Panc1 (cell line): ENCODE measurements around the gene AGTR1. TPM values are rescaled to one million over a fixed set of nuclear protein-coding genes. Genes with fewer than 3 reads are reported as not detected.

ENCODE experiments used
- ATAC-seq: fragments of 200-7000 bp; cut with Tn5 transposase; 2 replicates; pipeline ENCODE4 v1.9.1; 2020; ENCODE audit warnings: mild to moderate bottlenecking, moderate library complexity
- BruUV-seq: library from RNA; stranded (reverse); fragments of 400-500 nt; replicated peaks from 2 replicates; lab custom pipeline; 2021; lab: Mats Ljungman, UMichigan
- CTCF ChIA-PET: fragments of 300-600 bp; sonication (Branson Sonifier 250); formaldehyde crosslinking; loops from one replicate; lab custom pipeline; 2022; ENCODE audit warnings: antibody characterized with exemption; lab: Charles Lee
- POLR2A ChIA-PET: fragments of 300-600 bp; sonication (Branson Sonifier 250); formaldehyde crosslinking; loops from one replicate; lab custom pipeline; 2022; ENCODE audit warnings: antibody characterized with exemption; lab: Charles Lee
- DNase-seq: peaks from one replicate; pipeline ENCODE4 v3.0.0-alpha.2; 2010; ENCODE audit warnings: low read depth, low spot score
- H3K27ac ChIP-seq: 2 replicates; pipeline ENCODE4 v1.5.1; 2011; ENCODE audit warnings: mild to moderate bottlenecking, low read length, inconsistent platforms
- H3K27me3 ChIP-seq: fragments of 200-500 bp; sonication (Bioruptor generic); 2 replicates; pipeline ENCODE4 v1.6.0; 2014; ENCODE audit warnings: low read length, inconsistent platforms; ENCODE audit not compliant: control insufficient read depth, insufficient read depth
- H3K36me3 ChIP-seq: fragments of 200-500 bp; sonication (Bioruptor generic); 2 replicates; pipeline ENCODE4 v1.5.1; 2014; ENCODE audit warnings: inconsistent platforms, mild to moderate bottlenecking, low read length, moderate library complexity; ENCODE audit not compliant: control insufficient read depth, insufficient read depth
- H3K4me1 ChIP-seq: 2 replicates; pipeline ENCODE4 v1.5.1; 2011; ENCODE audit warnings: inconsistent platforms, mild to moderate bottlenecking, low read length, moderate library complexity; ENCODE audit not compliant: control insufficient read depth, insufficient read depth
- H3K4me3 ChIP-seq, 2 experiments: 2 replicates each; pipeline ENCODE4 v1.5.1; 2011 to 2012; ENCODE audit warnings: low read depth in 2 of 2, low read length in 2 of 2, mild to moderate bottlenecking in 2 of 2, inconsistent platforms in 1 of 2, moderate library complexity in 1 of 2
- H3K9me3 ChIP-seq: fragments of 200-500 bp; sonication (Bioruptor generic); 2 replicates; pipeline ENCODE4 v1.5.1; 2014; ENCODE audit warnings: low read depth, mild to moderate bottlenecking, inconsistent platforms, low read length, moderate library complexity; ENCODE audit not compliant: control insufficient read depth, insufficient read depth
- CTCF ChIP-seq: fragments of 450-650 bp; IDR thresholded peaks from 2 replicates; pipeline ENCODE4 v1.5.1; 2017; ENCODE audit warnings: mild to moderate bottlenecking
- POLR2AphosphoS5 ChIP-seq: IDR thresholded peaks from 2 replicates; pipeline ENCODE4 v1.6.1; 2012; ENCODE audit warnings: mild to moderate bottlenecking, low read depth, low read length, moderate library complexity
- REST ChIP-seq, 2 experiments: IDR thresholded peaks; 2 replicates each; pipeline ENCODE4 v1.6.1; 2011 to 2012; ENCODE audit warnings: low read depth in 2 of 2, control low read depth in 1 of 2, low read length in 1 of 2, mild to moderate bottlenecking in 1 of 2, moderate library complexity in 1 of 2; ENCODE audit not compliant: insufficient read depth in 1 of 2
- SIN3A ChIP-seq: IDR thresholded peaks from 2 replicates; pipeline ENCODE4 v1.6.1; 2012; ENCODE audit warnings: low read depth, mild to moderate bottlenecking, low read length, moderate library complexity, borderline replicate concordance; ENCODE audit not compliant: insufficient read depth
- TCF7L2 ChIP-seq: IDR thresholded peaks from 2 replicates; pipeline ENCODE4 v1.6.1; 2011; ENCODE audit warnings: mild to moderate bottlenecking, low read depth, low read length, inconsistent platforms
- in situ Hi-C: cut with HindIII; loops from 2 replicates; pipeline ENCODE4 v1.10.0; 2016; ENCODE audit warnings: low sequenced_read_pairs, low pct_unique_long_range_greater_than_20kb
- intact Hi-C: fragments of 100-400 bp; cut with micrococcal nuclease; formaldehyde crosslinking; loops from one replicate; pipeline ENCODE4 v1.10.0; 2022; ENCODE audit not compliant: unreplicated experiment
- total RNA-seq: library from RNA; stranded (reverse); gene quantifications from one replicate; pipeline ENCODE4 v1.2.1, GENCODE V29; 2021; ENCODE audit not compliant: unreplicated experiment

The AGTR1 gene
- total RNA-seq, 1 experiment from 2014 or later = 0.28 TPM

DNA sequence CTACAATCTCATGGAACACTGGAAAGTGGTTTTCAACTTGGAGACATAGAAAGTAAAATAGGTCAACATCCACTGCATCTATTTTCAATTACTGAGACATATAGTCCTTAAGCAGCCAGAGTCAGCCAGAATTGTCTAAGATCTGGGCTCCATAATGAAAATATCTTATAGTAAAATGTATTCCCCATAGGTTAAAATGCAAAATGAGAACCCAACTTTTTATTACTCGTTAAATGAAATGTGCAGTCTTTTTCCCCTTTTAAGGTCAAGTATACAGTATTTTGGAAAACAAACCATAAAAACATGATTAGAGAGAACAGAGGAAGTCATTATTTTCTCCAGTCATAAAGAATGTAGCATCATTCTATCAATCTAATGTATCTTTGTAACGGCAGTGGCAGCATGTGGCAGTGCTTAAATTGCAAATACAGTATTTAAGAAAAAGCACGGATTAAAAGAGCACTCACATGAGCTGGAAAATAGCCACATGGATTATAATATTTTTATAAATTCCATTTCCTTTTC lies 65.5 kb downstream of the AGTR1 start:
- Histone ChIP-seq H3K27me3 (peaks cover 7% of the 10 kb centered on the region), H3K36me3 (no peaks in the 10 kb centered on the region), H3K4me1 (no peaks in the 10 kb centered on the region), H3K9me3 (no peaks in the 10 kb centered on the region), H3K4me3 (no peak overlapping the region), H3K27ac (no peak overlapping the region)
- in situ Hi-C loops (no loop called here), intact Hi-C loops (no loop called here)
- ATAC-seq = no peak
- BruUV-seq = no TSS peak
- TF ChIP-seq CTCF = no peak
- TF ChIP-seq REST (IDR thresholded peaks at IDR 0.05; ENCODE audit: insufficient read depth in 1 of 2, low read depth in 2 of 2, low read length in 1 of 2) = no peak
- no peak for TF ChIP-seq TCF7L2
- TF ChIP-seq SIN3A = no peak
- no peak for TF ChIP-seq POLR2AphosphoS5
- no peak for DNase-seq
- CTCF ChIA-PET = no interaction called here
- POLR2A ChIA-PET = no interaction called here

- DNase-seq (no peak), ATAC-seq (no peak)
- no peak overlapping the region for H3K4me3 ChIP-seq
- no peak for TF ChIP-seq CTCF
- ChIA-PET CTCF (no interaction called here), POLR2A (no interaction called here)
- intact Hi-C loops (no loop called here), in situ Hi-C loops (no loop called here)
- no peaks in the 10 kb centered on the region for H3K4me1 ChIP-seq
- BruUV-seq = no TSS peak
- H3K27me3 ChIP-seq = peaks cover 4% of the 10 kb centered on the region
- H3K36me3 ChIP-seq = no peaks in the 10 kb centered on the region
- no peak overlapping the region for H3K27ac ChIP-seq
- H3K9me3 ChIP-seq = no peaks in the 10 kb centered on the region
These were observed 66.6 kb downstream of the AGTR1 start for GRCh38 chr3:148763986-148764935.
